Measurements from ENCODE around the gene ZNF804B.

Gene ZNF804B

GRCh38 chr7:89001306-89001705 is 241.8 kb downstream of the ZNF804B start:
- no peak for DNase-seq

GRCh38 chr7:89002981-89003956 is 243.8 kb downstream of the ZNF804B start:
- DNase-seq: no peak

GRCh38 chr7:89012016-89012415 is 252.5 kb downstream of the ZNF804B start:
- no peak for DNase-seq

GRCh38 chr7:89017695-89018094 is 258.2 kb downstream of the ZNF804B start:
- no peak for DNase-seq

GRCh38 chr7:89021741-89022140 is 262.2 kb downstream of the ZNF804B start:
- DNase-seq: no peak

- DNase-seq: peak; percentile 44
Observed at GRCh38 chr7:89023206-89023605, 263.7 kb downstream of the ZNF804B start.

- DNase-seq: peak; percentile 68
Observed at GRCh38 chr7:89023877-89024276, 264.4 kb downstream of the ZNF804B start.

GRCh38 chr7:89027781-89028180 is 268.3 kb downstream of the ZNF804B start:
- no peak for DNase-seq

DNA sequence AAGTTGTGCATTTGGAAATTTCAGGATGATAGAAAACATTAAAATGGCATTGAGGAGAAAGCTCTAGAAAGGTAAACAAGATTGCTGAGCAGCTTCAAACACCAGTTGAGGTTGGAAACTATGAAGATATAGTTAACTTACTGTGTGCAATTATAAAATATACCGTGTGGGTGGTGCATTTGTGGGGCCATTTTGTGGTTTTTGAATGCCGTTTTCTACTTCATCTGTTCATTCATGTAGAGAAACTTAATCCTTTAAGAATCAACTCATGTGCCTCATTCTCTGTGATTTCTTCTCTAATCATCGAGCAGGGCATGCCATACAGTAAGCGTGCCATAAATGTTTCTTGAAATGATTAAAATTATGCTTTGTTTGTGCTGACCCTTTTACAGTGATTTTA is 268.8 kb downstream of the ZNF804B start:
- no peak for DNase-seq

- DNase-seq: peak; percentile 65
Observed at GRCh38 chr7:89029864-89030263, 270.4 kb downstream of the ZNF804B start.

GRCh38 chr7:89041240-89041639 is 281.7 kb downstream of the ZNF804B start:
- DNase-seq: no peak

DNA sequence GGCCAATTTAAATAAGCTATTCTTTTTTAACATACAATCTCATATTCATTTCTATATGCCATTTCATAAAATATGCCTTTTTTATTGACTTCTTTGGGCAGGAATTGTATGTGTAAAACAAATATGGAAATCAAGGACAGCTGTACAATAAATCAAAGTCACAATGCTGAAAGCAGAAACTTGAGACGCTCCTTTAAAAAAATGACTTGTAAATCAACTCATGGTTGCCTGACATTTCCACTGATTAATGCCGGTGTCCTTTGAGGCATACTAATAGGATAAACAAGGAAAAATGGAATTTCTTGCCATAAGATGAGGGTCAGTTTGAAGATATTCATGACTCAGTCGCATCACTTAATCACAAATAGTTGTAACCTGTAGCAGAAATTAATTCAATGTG is 283.4 kb downstream of the ZNF804B start:
- DNase-seq: peak; percentile 8

- peak; percentile 14 for DNase-seq
Observed at GRCh38 chr7:89049043-89049442, 289.5 kb downstream of the ZNF804B start.

DNA sequence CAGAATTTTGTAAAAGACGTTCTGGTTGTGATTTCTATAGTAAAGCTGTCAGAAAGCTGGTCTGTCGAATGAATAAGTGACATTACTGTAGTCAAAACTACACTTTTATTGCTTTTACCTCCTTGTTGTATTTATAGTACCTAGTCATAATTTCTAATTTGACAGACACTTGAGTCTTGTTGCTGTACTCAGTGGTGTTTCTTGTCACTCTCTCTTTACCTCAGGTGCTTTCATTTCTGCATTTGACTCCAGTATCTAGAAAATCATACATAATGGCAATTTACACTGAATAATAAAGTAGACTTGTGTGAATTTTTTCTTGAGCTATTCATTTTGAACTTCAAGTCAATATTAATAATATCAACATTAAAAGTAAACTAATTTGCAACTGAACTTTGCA is 293.6 kb downstream of the ZNF804B start:
- no peak for DNase-seq

GRCh38 chr7:89054361-89054760 is 294.9 kb downstream of the ZNF804B start:
- DNase-seq: no peak

GRCh38 chr7:89060234-89060633 is 300.7 kb downstream of the ZNF804B start:
- no peak for DNase-seq

- DNase-seq: peak; percentile 12
Observed at GRCh38 chr7:89064831-89065230, 305.3 kb downstream of the ZNF804B start.

GRCh38 chr7:89067048-89067447 is 307.5 kb downstream of the ZNF804B start:
- no peak for DNase-seq

DNA sequence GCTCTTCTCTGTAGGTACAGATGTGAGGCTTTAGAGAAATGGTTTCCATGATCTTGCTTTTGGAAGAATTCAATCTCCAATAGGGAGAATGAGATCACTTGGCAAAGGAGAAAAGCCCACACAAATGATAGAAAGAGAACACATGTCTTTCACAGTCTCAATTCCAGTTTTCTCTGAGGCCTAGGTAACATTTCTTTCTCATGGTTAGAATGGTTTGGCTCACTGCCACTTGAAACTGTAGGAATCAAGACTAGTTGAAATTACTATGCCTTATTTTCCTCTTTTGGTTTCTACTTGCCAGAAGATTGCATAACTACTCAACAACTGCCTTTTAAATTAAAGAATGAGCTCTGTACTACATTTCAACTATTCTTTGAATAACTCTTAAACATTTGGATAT is 312.6 kb downstream of the ZNF804B start:
- DNase-seq: peak; percentile 44

DNA sequence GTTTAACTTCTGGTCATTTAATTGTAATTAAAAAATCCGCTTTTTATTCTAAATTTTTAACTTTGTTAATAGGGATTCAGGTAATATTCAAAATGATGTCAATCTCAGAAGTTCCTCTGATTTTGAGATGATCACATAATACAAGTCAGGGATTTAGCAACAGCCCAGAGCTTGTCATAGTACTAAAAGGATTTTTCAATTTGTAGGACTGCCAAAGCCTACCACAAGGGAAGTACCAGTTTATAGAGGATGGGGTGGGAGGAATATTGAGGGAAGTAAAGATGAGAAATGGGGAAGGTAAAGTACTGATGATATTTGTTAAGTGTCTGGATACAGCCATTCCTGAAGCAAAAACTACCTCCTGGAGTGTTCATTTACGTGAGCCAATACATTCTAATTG is 314.3 kb downstream of the ZNF804B start:
- no peak for DNase-seq

GRCh38 chr7:89077992-89078391 is 318.5 kb downstream of the ZNF804B start:
- DNase-seq: no peak

DNA sequence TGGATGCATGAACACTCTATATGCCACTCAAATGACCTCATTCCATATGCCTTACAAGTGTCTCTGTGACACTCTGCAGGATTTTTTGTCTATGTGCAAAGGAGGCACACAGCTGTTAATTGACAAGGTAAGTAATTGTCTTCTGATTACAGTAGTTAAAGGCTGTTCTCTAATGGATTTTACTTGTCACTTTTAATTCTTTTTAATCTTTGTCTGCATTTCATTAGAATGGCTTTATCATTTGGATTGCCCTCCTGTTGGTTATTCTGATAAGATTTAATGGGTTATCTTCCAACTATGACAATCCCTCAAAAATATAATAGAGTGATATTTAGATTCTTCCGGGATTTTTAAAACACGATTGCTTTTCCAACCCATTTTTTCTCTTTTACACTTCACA is 326.1 kb downstream of the ZNF804B start:
- no peak for DNase-seq

GRCh38 chr7:89091550-89091949 is 332.1 kb downstream of the ZNF804B start:
- no peak for DNase-seq

GRCh38 chr7:89094269-89094668 is 334.8 kb downstream of the ZNF804B start:
- no peak for DNase-seq

DNA sequence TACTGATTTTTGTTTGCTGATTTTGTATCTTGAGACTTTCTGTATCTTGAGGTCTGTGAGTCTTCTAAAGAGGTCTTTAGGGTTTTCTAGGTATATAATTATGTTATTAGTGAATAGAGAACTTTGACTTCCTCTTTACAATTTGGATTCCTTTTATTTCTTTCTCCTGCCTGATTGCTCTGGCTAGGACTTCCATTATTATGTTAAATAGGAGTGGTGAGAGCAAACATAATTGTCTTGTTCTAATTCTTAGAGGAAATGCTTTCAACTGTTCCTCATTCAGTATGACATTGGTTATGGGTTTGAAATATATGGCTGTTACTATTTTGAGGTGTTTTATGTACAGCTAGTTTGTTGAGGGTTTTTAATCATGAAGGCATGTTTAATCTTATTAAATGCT is 344.1 kb downstream of the ZNF804B start:
- no peak for DNase-seq
